ENCODE data around the gene IL17B.

Gene IL17B

DNA sequence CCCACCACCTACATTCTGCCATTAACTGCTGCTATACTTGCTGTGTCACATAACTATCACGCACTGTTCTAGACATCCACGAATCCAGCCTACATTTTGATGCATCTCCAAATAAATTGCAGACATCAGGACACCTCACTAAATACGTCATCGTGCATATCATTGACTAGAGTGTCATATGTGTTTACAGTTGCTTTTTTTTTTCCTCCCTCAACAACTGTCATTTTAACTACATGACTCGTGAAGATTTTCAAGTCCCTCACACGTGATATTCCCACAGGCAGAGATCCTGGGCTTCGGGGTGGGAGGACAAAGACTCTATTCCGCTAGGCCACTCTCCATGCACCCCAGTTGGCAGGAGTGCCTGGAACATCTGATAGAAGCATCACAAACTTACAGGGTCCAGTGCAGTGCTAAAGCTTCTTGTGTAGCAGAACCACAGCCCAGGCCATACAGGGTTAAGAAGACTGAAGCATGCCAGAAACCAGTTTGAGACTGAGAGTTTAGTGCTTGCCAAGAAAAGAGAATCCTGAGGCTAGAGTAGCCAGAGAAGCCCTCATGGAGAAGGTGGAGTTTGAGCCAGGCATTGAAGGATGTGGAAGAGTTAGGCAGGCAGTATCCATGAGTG is 20.1 kb downstream of the IL17B start:
- no peak for DNase-seq (ENCODE audit: low spot score)
- TF ChIP-seq, protein P1, sequence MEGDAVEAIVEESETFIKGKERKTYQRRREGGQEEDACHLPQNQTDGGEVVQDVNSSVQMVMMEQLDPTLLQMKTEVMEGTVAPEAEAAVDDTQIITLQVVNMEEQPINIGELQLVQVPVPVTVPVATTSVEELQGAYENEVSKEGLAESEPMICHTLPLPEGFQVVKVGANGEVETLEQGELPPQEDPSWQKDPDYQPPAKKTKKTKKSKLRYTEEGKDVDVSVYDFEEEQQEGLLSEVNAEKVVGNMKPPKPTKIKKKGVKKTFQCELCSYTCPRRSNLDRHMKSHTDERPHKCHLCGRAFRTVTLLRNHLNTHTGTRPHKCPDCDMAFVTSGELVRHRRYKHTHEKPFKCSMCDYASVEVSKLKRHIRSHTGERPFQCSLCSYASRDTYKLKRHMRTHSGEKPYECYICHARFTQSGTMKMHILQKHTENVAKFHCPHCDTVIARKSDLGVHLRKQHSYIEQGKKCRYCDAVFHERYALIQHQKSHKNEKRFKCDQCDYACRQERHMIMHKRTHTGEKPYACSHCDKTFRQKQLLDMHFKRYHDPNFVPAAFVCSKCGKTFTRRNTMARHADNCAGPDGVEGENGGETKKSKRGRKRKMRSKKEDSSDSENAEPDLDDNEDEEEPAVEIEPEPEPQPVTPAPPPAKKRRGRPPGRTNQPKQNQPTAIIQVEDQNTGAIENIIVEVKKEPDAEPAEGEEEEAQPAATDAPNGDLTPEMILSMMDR (IDR thresholded peaks at IDR 0.05; ENCODE audit: borderline replicate concordance, control extremely low read depth, extremely low read depth, insufficient read depth, missing control alignments), result no peak
- in situ Hi-C loops (cut with MboI; ENCODE audit: low sequenced_read_pairs, unreplicated experiment), result no loop called here

- no peak for DNase-seq (ENCODE audit: low spot score)
- in situ Hi-C loops (cut with MboI; ENCODE audit: low sequenced_read_pairs, unreplicated experiment), result no loop called here
- TF ChIP-seq, protein P1 (IDR thresholded peaks at IDR 0.05; ENCODE audit: borderline replicate concordance, control extremely low read depth, extremely low read depth, insufficient read depth, missing control alignments), result no peak
Observed at GRCh38 chr5:149358294-149358651, 20.8 kb downstream of the IL17B start.

GRCh38 chr5:149357370-149358293 is 21.5 kb downstream of the IL17B start, which contains the start of gene PCYOX1L:
TSS of gene PCYOX1L (plus strand) at chr5:149358046. CDS start at chr5:149358069, 23 bp downstream.
- DNase-seq (ENCODE audit: low spot score), result peak; percentile 98
- TF ChIP-seq, protein P1 (IDR thresholded peaks at IDR 0.05; ENCODE audit: borderline replicate concordance, control extremely low read depth, extremely low read depth, insufficient read depth, missing control alignments), result no peak
- in situ Hi-C loops (cut with MboI; ENCODE audit: low sequenced_read_pairs, unreplicated experiment), result no loop called here

DNA sequence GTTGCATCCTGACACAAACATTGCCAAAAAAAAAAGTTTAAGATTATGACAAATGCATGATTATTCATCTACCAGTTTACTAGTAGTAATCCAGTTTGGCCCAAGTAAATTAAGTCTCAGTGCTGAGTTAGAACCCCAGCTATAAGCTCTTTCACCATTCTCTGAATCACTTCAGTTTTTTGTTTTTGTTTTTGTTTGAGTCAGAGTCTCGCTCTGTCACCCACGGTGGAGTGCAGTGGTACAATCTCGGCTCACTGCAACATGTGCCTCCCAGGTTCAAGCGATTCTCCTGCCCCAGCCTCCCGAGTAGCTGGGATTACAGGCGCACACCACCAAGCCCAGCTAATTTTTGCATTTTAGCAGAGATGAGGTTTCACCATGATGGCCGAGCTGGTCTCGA is 22.7 kb downstream of the IL17B start:
- DNase-seq (ENCODE audit: low spot score), result no peak
- in situ Hi-C loops (cut with MboI; ENCODE audit: low sequenced_read_pairs, unreplicated experiment), result no loop called here
- TF ChIP-seq, protein P1 (IDR thresholded peaks at IDR 0.05; ENCODE audit: borderline replicate concordance, control extremely low read depth, extremely low read depth, insufficient read depth, missing control alignments), result no peak

DNA sequence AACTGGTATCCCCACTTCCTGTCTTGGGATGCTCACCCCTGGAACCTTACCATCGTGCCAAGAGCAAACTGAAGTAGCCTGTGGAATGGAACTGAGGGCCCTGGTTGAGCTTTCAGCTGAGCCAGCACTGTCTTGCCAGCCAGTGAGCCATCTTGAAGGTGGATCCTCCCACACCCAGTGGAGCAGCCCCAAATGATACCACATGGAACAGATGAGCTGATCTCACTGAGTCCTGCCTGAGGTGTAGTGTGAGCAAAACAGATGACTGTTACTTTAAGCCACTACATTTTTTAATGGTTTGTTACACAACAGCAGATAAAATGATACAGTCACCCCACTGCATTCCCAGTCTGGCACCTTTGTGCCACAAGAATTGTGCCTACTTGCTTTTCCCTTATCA is 23.4 kb downstream of the IL17B start:
- in situ Hi-C loops (cut with MboI; ENCODE audit: low sequenced_read_pairs, unreplicated experiment), result no loop called here
- TF ChIP-seq, protein P1 (IDR thresholded peaks at IDR 0.05; ENCODE audit: borderline replicate concordance, control extremely low read depth, extremely low read depth, insufficient read depth, missing control alignments), result no peak
- DNase-seq (ENCODE audit: low spot score), result no peak

DNA sequence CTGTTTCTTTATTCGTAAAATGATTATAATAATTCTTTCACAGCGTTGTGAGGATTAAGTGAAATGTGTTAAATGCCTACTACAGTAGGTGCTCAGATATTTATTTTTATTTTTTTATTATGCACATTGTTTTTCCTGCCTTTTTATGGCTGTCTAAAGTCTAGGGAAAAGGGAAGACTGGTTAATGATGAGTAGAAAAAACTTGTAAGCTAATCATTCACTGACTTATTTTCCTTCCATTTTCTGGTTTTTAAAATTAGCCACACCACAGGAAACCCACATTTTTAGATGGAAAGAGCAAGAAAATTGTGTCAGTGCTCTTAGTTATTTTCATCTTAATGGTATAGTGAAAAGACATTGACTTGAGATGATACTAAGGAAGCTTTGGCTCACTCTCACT is 25.2 kb downstream of the IL17B start:
- in situ Hi-C loops (cut with MboI; ENCODE audit: low sequenced_read_pairs, unreplicated experiment), result no loop called here
- DNase-seq (ENCODE audit: low spot score), result no peak
- TF ChIP-seq, protein P1 (IDR thresholded peaks at IDR 0.05; ENCODE audit: borderline replicate concordance, control extremely low read depth, extremely low read depth, insufficient read depth, missing control alignments), result no peak

Data from GM13976 (cell line).